ENCODE data around the gene LUC7L3.
"Not testable (repeated sequence)": the region's sequence is repeated elsewhere in the genome, so short reads cannot be mapped to it uniquely, and the experiment has no call there.

The LUC7L3 gene

GRCh38 chr17:50719924-50720794 is 756 bp downstream of the LUC7L3 start:
- DNase-seq = no peak
- peaks cover 11% of the 10 kb centered on the region for H3K36me3 ChIP-seq (ENCODE audit: insufficient read depth, low read length)
- H3K9me3 ChIP-seq (ENCODE audit: insufficient read depth, low read length, severe bottlenecking) = no peaks in the 10 kb centered on the region
- TF ChIP-seq EZH2 (IDR thresholded peaks at IDR 0.05; ENCODE audit: borderline replicate concordance, low read depth, low read length, severe bottlenecking) (no peak), CTCF (IDR thresholded peaks at IDR 0.05; ENCODE audit: borderline replicate concordance, extremely low read depth, low read length, poor library complexity, severe bottlenecking) (no peak)
- H4K20me1 ChIP-seq (ENCODE audit: insufficient read depth, low read length) = peaks cover 45% of the 10 kb centered on the region
- peak overlapping the region; percentile 94 for H3K9ac ChIP-seq (ENCODE audit: low read depth, low read length)
- peak overlapping the region; percentile 63 for H3K4me2 ChIP-seq (ENCODE audit: insufficient read depth, low read length)
- H3K27me3 ChIP-seq (ENCODE audit: insufficient read depth, low read length, poor library complexity) = no peaks in the 10 kb centered on the region
- ATAC-seq (ENCODE audit: insufficient read depth, low read depth) = no peak
- H2AFZ ChIP-seq (ENCODE audit: low read depth, low read length) = peak overlapping the region; percentile 80
- H3K79me2 ChIP-seq (ENCODE audit: insufficient read depth, low read length) = peaks cover 67% of the 10 kb centered on the region
- H3K4me1 ChIP-seq (ENCODE audit: insufficient read depth, low read length) = peaks cover 42% of the 10 kb centered on the region
- peak overlapping the region; percentile 87 for H3K27ac ChIP-seq (ENCODE audit: low read length)
- peak overlapping the region; percentile 58 to 73 for H3K4me3 ChIP-seq (ENCODE audit: low read depth in 1 of 2, low read length in 2 of 2)

GRCh38 chr17:50721194-50722010 is 2.0 kb downstream of the LUC7L3 start:
- Histone ChIP-seq H3K4me1 (ENCODE audit: insufficient read depth, low read length) (peaks cover 42% of the 10 kb centered on the region), H3K27ac (ENCODE audit: low read length) (peak overlapping the region; percentile 87), H3K27me3 (ENCODE audit: insufficient read depth, low read length, poor library complexity) (no peaks in the 10 kb centered on the region), H3K9ac (ENCODE audit: low read depth, low read length) (peak overlapping the region; percentile 94), H2AFZ (ENCODE audit: low read depth, low read length) (no peak overlapping the region), H3K4me2 (ENCODE audit: insufficient read depth, low read length) (peak overlapping the region; percentile 63), H4K20me1 (ENCODE audit: insufficient read depth, low read length) (peaks cover 57% of the 10 kb centered on the region), H3K36me3 (ENCODE audit: insufficient read depth, low read length) (peaks cover 19% of the 10 kb centered on the region), H3K79me2 (ENCODE audit: insufficient read depth, low read length) (peaks cover 79% of the 10 kb centered on the region), H3K4me3 (ENCODE audit: low read depth in 1 of 2, low read length in 2 of 2) (peak overlapping the region; percentile 58 to 73; a peak in 3 of 4 replicates), H3K9me3 (ENCODE audit: insufficient read depth, low read length, severe bottlenecking) (no peaks in the 10 kb centered on the region)
- ATAC-seq (ENCODE audit: insufficient read depth, low read depth) (no peak), DNase-seq (no peak)
- no peak for TF ChIP-seq EZH2 (IDR thresholded peaks at IDR 0.05; ENCODE audit: borderline replicate concordance, low read depth, low read length, severe bottlenecking)
- no peak for TF ChIP-seq CTCF (IDR thresholded peaks at IDR 0.05; ENCODE audit: borderline replicate concordance, extremely low read depth, low read length, poor library complexity, severe bottlenecking)

- Histone ChIP-seq H3K9ac (ENCODE audit: low read depth, low read length) (no peak overlapping the region; the same call in 1 of the 2 replicates), H3K4me3 (ENCODE audit: low read depth in 1 of 2, low read length in 2 of 2) (peak overlapping the region in 1 of 2 experiments; percentile 73; a peak in 3 of 4 replicates), H2AFZ (ENCODE audit: low read depth, low read length) (no peak overlapping the region), H3K27ac (ENCODE audit: low read length) (no peak overlapping the region; the same call in 1 of the 2 replicates), H3K27me3 (ENCODE audit: insufficient read depth, low read length, poor library complexity) (no peaks in the 10 kb centered on the region), H3K4me1 (ENCODE audit: insufficient read depth, low read length) (peaks cover 47% of the 10 kb centered on the region), H3K4me2 (ENCODE audit: insufficient read depth, low read length) (peak overlapping the region; percentile 63), H3K36me3 (ENCODE audit: insufficient read depth, low read length) (peaks cover 25% of the 10 kb centered on the region), H3K79me2 (ENCODE audit: insufficient read depth, low read length) (peaks cover 93% of the 10 kb centered on the region), H3K9me3 (ENCODE audit: insufficient read depth, low read length, severe bottlenecking) (no peaks in the 10 kb centered on the region), H4K20me1 (ENCODE audit: insufficient read depth, low read length) (peaks cover 70% of the 10 kb centered on the region)
- ATAC-seq (ENCODE audit: insufficient read depth, low read depth) = no peak
- no peak for DNase-seq
- no peak for TF ChIP-seq EZH2 (IDR thresholded peaks at IDR 0.05; ENCODE audit: borderline replicate concordance, low read depth, low read length, severe bottlenecking)
- TF ChIP-seq CTCF (IDR thresholded peaks at IDR 0.05; ENCODE audit: borderline replicate concordance, extremely low read depth, low read length, poor library complexity, severe bottlenecking) = no peak
Observed at GRCh38 chr17:50722746-50723145, 3.3 kb downstream of the LUC7L3 start.

GRCh38 chr17:50724622-50725021 is 5.2 kb downstream of the LUC7L3 start:
- Histone ChIP-seq H4K20me1 (ENCODE audit: insufficient read depth, low read length) (peaks cover 87% of the 10 kb centered on the region), H3K36me3 (ENCODE audit: insufficient read depth, low read length) (peaks cover 28% of the 10 kb centered on the region), H3K4me1 (ENCODE audit: insufficient read depth, low read length) (peaks cover 41% of the 10 kb centered on the region), H3K79me2 (ENCODE audit: insufficient read depth, low read length) (peaks cover 100% of the 10 kb centered on the region), H3K4me2 (ENCODE audit: insufficient read depth, low read length) (peak overlapping the region; percentile 63; the same call in 1 of the 2 replicates)
- not testable (repeated sequence) for H3K27me3 ChIP-seq (ENCODE audit: insufficient read depth, low read length, poor library complexity); ATAC-seq (ENCODE audit: insufficient read depth, low read depth); H3K9ac ChIP-seq (ENCODE audit: low read depth, low read length); H3K4me3 ChIP-seq (ENCODE audit: low read depth in 1 of 2, low read length in 2 of 2); DNase-seq; H2AFZ ChIP-seq (ENCODE audit: low read depth, low read length); H3K27ac ChIP-seq (ENCODE audit: low read length); H3K9me3 ChIP-seq (ENCODE audit: insufficient read depth, low read length, severe bottlenecking)
